Adipocyte (in vitro differentiated cells): Measurements from ENCODE around the gene ESR1.
"Not testable (repeated sequence)": the region's sequence is repeated elsewhere in the genome, so short reads cannot be mapped to it uniquely, and the experiment has no call there.

Source experiments
- DNase-seq: peaks from one replicate; pipeline ENCODE4 v3.0.0-alpha.2; 2015; ENCODE audit warnings: low read depth
- H3K27me3 ChIP-seq: replicated peaks from 2 replicates; pipeline ENCODE4 v1.7.0; 2013; ENCODE audit warnings: mild to moderate bottlenecking, low read length, moderate library complexity; ENCODE audit not compliant: control insufficient read depth, insufficient read depth
- H3K36me3 ChIP-seq: 2 replicates; pipeline ENCODE4 v1.7.0; 2013; ENCODE audit warnings: low read length, mild to moderate bottlenecking, moderate library complexity; ENCODE audit not compliant: control insufficient read depth, insufficient read depth, severe bottlenecking
- H3K4me1 ChIP-seq: 2 replicates; pipeline ENCODE4 v1.7.0; 2013; ENCODE audit warnings: mild to moderate bottlenecking, low read length, moderate library complexity; ENCODE audit not compliant: control insufficient read depth, insufficient read depth
- H3K4me3 ChIP-seq: 2 replicates; pipeline ENCODE4 v1.7.0; 2013; ENCODE audit warnings: mild to moderate bottlenecking, low read length, moderate library complexity
- H3K9ac ChIP-seq: 2 replicates; pipeline ENCODE4 v1.7.0; 2013; ENCODE audit warnings: mild to moderate bottlenecking, low read length, moderate library complexity
- H3K9me3 ChIP-seq: 2 replicates; pipeline ENCODE4 v1.7.0; 2013; ENCODE audit warnings: mild to moderate bottlenecking, low read length, moderate library complexity; ENCODE audit not compliant: control insufficient read depth

Gene ESR1

DNA sequence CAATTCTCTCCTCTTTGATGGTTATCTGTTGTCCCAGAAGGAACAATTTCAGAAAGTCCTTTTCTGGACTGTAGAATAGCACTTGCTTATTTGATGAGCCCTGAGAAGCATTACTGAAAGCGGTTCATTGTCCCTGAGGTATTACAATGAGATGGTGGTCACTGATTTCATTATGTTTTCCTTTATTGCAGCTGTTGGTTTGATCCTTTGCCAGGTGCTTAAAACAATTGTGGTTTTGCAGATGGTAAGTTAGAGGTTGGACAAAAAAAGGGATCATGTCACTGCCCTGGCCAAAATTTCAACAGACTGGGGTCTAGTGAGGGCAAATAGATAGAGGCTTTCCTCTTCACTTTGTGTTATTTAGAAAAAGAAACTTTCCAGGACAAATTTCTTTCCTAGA lies 61.9 kb downstream of the ESR1 start:
- Histone ChIP-seq H3K36me3 (no peaks in the 10 kb centered on the region), H3K27me3 (no peaks in the 10 kb centered on the region), H3K9me3 (no peaks in the 10 kb centered on the region), H3K4me1 (peaks cover 21% of the 10 kb centered on the region), H3K4me3 (peak overlapping the region; percentile 3), H3K9ac (no peak overlapping the region)
- DNase-seq = peak; percentile 66

GRCh38 chr6:151869787-151870186 lies 62.3 kb downstream of the ESR1 start:
- H3K4me3 ChIP-seq = no peak overlapping the region
- H3K9ac ChIP-seq = no peak overlapping the region
- H3K4me1 ChIP-seq = peaks cover 21% of the 10 kb centered on the region
- H3K36me3 ChIP-seq = no peaks in the 10 kb centered on the region
- no peaks in the 10 kb centered on the region for H3K9me3 ChIP-seq
- H3K27me3 ChIP-seq = no peaks in the 10 kb centered on the region
- peak; percentile 78 for DNase-seq

GRCh38 chr6:151870375-151870774 lies 62.9 kb downstream of the ESR1 start:
- Histone ChIP-seq H3K4me3 (no peak overlapping the region), H3K4me1 (peaks cover 21% of the 10 kb centered on the region), H3K9me3 (no peaks in the 10 kb centered on the region), H3K36me3 (no peaks in the 10 kb centered on the region), H3K9ac (no peak overlapping the region), H3K27me3 (no peaks in the 10 kb centered on the region)
- DNase-seq = no peak

- Histone ChIP-seq H3K9ac (no peak overlapping the region), H3K4me3 (no peak overlapping the region), H3K27me3 (no peaks in the 10 kb centered on the region), H3K36me3 (no peaks in the 10 kb centered on the region), H3K4me1 (peaks cover 2% of the 10 kb centered on the region), H3K9me3 (no peaks in the 10 kb centered on the region)
- DNase-seq = no peak
Observed at GRCh38 chr6:151875524-151875923, 68.0 kb downstream of the ESR1 start.

- Histone ChIP-seq H3K9me3 (no peaks in the 10 kb centered on the region), H3K9ac (no peak overlapping the region), H3K27me3 (no peaks in the 10 kb centered on the region), H3K4me1 (no peaks in the 10 kb centered on the region), H3K4me3 (no peak overlapping the region), H3K36me3 (no peaks in the 10 kb centered on the region)
- no peak for DNase-seq
Observed at GRCh38 chr6:151876122-151876521, 68.6 kb downstream of the ESR1 start.

DNA sequence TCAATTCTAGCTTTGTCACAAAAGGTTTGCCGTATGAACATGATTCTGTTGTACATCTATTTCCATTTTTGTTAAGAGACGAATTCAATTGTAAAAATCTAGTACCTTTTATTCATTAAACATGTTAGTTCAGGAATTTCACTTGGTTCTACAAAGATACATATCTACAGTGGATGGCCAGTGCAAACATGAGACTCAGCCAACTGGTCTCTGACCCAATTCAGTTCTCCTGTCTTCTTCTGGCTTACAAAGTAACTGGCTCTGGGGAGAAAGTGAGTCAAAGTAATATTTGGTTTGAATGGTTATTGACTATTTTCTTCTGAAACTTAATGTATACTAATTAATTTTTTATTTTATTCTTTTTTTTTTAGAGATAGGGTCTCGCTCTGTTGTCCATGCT lies 70.0 kb downstream of the ESR1 start:
- H3K27me3 ChIP-seq = no peaks in the 10 kb centered on the region
- H3K4me1 ChIP-seq = no peaks in the 10 kb centered on the region
- no peaks in the 10 kb centered on the region for H3K36me3 ChIP-seq
- no peak overlapping the region for H3K9ac ChIP-seq
- no peak for DNase-seq
- H3K4me3 ChIP-seq = no peak overlapping the region
- H3K9me3 ChIP-seq = no peaks in the 10 kb centered on the region

GRCh38 chr6:151881231-151881630 lies 73.7 kb downstream of the ESR1 start:
- Histone ChIP-seq H3K9me3 (no peaks in the 10 kb centered on the region), H3K36me3 (no peaks in the 10 kb centered on the region), H3K27me3 (no peaks in the 10 kb centered on the region), H3K4me1 (no peaks in the 10 kb centered on the region), H3K9ac (no peak overlapping the region), H3K4me3 (no peak overlapping the region)
- DNase-seq = no peak

- no peaks in the 10 kb centered on the region for H3K27me3 ChIP-seq
- H3K36me3 ChIP-seq = no peaks in the 10 kb centered on the region
- no peaks in the 10 kb centered on the region for H3K9me3 ChIP-seq
- H3K4me3 ChIP-seq = no peak overlapping the region
- no peaks in the 10 kb centered on the region for H3K4me1 ChIP-seq
- DNase-seq = no peak
- no peak overlapping the region for H3K9ac ChIP-seq
Observed at GRCh38 chr6:151882206-151882605, 74.7 kb downstream of the ESR1 start.

DNA sequence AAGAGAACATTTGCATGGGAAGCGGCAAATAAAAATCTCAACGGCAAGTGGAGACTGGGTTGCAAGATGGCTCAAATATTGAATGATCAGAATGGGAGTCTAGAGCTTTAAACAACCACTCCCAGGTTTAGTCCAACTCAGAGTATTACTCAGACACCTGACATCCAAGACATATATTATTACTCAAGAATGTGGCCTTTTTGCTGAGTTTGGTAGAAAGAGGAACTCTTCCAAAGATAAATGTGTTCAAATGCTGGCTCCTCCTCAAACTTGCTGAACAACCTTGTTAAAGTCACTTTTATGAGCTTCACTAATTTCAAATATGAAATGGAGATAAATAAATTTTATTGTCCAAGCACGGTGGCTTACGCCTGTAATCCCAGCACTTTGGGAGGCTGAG lies 77.8 kb downstream of the ESR1 start:
- Histone ChIP-seq H3K9ac (no peak overlapping the region), H3K9me3 (peaks cover 3% of the 10 kb centered on the region), H3K4me3 (no peak overlapping the region), H3K27me3 (no peaks in the 10 kb centered on the region), H3K36me3 (no peaks in the 10 kb centered on the region), H3K4me1 (no peaks in the 10 kb centered on the region)
- no peak for DNase-seq

DNA sequence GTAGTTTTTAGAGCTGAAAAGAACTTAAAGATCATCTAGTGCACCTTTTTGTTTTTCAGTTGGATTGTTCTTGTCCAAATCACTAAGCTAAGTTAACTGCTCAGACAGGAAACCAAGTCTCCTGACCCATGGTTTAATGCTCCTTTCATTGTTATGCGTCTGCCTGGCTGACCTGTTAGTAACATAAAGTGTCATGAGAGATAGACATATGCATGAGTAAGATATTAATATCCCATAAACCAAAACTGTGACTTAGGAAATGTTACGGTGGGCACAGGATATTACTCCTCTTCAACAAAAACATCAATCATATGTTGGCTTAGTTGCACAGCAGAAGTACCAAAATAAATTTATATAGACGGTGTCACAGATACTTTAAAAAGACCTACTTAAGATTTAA lies 84.0 kb downstream of the ESR1 start:
- DNase-seq = no peak
- H3K9me3 ChIP-seq = peaks cover 3% of the 10 kb centered on the region
- no peak overlapping the region for H3K9ac ChIP-seq
- no peaks in the 10 kb centered on the region for H3K36me3 ChIP-seq
- H3K4me3 ChIP-seq = no peak overlapping the region
- H3K27me3 ChIP-seq = no peaks in the 10 kb centered on the region
- no peaks in the 10 kb centered on the region for H3K4me1 ChIP-seq

DNA sequence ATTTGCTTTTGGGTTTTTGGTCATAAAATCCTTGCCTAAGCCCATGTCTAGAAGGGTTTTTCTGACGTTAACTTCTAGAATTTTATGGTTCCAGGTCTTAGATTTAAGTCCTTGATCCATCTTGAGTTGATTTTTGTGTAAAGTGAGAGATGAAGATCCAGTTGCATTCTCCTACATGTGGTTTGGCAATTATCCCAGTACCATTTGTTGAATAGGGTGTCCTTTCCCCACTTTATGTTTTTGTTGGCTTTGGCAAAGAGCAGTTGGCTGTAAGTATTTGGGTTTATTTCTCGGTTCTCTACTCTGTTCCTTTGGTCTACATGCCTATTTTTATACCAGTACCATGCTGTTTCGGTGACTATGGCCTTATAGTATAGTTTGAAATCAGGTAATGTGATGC lies 86.9 kb downstream of the ESR1 start:
- not testable (repeated sequence) for DNase-seq, H3K36me3 ChIP-seq, H3K9ac ChIP-seq, H3K4me1 ChIP-seq, H3K27me3 ChIP-seq, H3K4me3 ChIP-seq
- peaks cover 11% of the 10 kb centered on the region for H3K9me3 ChIP-seq

GRCh38 chr6:151899221-151899620 lies 91.7 kb downstream of the ESR1 start:
- H3K36me3 ChIP-seq, H3K27me3 ChIP-seq, DNase-seq, H3K4me1 ChIP-seq, H3K9ac ChIP-seq, H3K4me3 ChIP-seq: not testable (repeated sequence)
- peaks cover 11% of the 10 kb centered on the region for H3K9me3 ChIP-seq
